SU-DHL-6 (cell line): ENCODE results near the gene ASB3.

ENCODE experiments used
- EZH2phosphoT487 ChIP-seq: fragments of 200-600 bp; sonication (generic), shearing (Covaris generic); conservative IDR thresholded peaks from 2 replicates; pipeline ENCODE4 v1.6.1; 2018; ENCODE audit warnings: mild to moderate bottlenecking, antibody characterized with exemption, low read length, moderate library complexity, mixed read lengths
- TF ChIP-seq, protein P1 (sequence below): fragments of 200-600 bp; sonication (generic); IDR thresholded peaks from one replicate; pipeline ENCODE4 v1.5.1; 2017; ENCODE audit warnings: antibody characterized with exemption, mild to moderate bottlenecking, low read length, moderate library complexity; ENCODE audit not compliant: insufficient read depth, poor library complexity, severe bottlenecking

DNA sequence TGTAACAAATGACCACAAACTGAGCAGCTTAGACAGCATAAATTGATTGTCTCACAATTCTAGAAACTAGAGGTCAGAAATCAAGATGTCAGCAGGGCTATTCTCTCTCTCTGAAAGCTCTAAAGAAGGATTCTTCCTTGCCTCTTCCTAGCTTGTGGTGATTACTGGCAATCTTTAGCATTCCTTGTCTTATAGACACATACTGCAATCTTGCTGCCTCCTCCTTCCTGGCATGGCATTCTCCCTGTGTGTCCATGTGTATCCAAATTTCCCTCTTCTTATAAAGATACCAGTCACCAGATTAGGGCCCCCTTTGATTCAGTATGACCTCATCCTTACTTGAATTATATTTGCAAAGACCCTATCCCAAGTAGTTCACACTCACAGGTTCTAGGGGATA lies 2.3 kb downstream of the ASB3 start:
- TF ChIP-seq, protein P1, sequence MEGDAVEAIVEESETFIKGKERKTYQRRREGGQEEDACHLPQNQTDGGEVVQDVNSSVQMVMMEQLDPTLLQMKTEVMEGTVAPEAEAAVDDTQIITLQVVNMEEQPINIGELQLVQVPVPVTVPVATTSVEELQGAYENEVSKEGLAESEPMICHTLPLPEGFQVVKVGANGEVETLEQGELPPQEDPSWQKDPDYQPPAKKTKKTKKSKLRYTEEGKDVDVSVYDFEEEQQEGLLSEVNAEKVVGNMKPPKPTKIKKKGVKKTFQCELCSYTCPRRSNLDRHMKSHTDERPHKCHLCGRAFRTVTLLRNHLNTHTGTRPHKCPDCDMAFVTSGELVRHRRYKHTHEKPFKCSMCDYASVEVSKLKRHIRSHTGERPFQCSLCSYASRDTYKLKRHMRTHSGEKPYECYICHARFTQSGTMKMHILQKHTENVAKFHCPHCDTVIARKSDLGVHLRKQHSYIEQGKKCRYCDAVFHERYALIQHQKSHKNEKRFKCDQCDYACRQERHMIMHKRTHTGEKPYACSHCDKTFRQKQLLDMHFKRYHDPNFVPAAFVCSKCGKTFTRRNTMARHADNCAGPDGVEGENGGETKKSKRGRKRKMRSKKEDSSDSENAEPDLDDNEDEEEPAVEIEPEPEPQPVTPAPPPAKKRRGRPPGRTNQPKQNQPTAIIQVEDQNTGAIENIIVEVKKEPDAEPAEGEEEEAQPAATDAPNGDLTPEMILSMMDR: no peak
- no peak for TF ChIP-seq EZH2phosphoT487
